GM12873 (cell line): ENCODE data around the gene MOCS1.
A peak's percentile ranks its signal among the peaks of the same experiment; 100 is the strongest.

Source experiments
- TF ChIP-seq, protein P1 (sequence below): IDR thresholded peaks from 2 replicates; pipeline ENCODE4 v1.5.1; 2012; ENCODE audit warnings: low read depth, mild to moderate bottlenecking, moderate library complexity, low read length, control low read depth; ENCODE audit not compliant: insufficient read depth; ENCODE audit errors: missing control alignments

Gene MOCS1

GRCh38 chr6:39870950-39871349 is 63.3 kb downstream of the MOCS1 start:
- TF ChIP-seq, protein P1, sequence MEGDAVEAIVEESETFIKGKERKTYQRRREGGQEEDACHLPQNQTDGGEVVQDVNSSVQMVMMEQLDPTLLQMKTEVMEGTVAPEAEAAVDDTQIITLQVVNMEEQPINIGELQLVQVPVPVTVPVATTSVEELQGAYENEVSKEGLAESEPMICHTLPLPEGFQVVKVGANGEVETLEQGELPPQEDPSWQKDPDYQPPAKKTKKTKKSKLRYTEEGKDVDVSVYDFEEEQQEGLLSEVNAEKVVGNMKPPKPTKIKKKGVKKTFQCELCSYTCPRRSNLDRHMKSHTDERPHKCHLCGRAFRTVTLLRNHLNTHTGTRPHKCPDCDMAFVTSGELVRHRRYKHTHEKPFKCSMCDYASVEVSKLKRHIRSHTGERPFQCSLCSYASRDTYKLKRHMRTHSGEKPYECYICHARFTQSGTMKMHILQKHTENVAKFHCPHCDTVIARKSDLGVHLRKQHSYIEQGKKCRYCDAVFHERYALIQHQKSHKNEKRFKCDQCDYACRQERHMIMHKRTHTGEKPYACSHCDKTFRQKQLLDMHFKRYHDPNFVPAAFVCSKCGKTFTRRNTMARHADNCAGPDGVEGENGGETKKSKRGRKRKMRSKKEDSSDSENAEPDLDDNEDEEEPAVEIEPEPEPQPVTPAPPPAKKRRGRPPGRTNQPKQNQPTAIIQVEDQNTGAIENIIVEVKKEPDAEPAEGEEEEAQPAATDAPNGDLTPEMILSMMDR, result peak; percentile 40

GRCh38 chr6:39867592-39867991 is 66.7 kb downstream of the MOCS1 start:
- TF ChIP-seq, protein P1, result peak; percentile 31

DNA sequence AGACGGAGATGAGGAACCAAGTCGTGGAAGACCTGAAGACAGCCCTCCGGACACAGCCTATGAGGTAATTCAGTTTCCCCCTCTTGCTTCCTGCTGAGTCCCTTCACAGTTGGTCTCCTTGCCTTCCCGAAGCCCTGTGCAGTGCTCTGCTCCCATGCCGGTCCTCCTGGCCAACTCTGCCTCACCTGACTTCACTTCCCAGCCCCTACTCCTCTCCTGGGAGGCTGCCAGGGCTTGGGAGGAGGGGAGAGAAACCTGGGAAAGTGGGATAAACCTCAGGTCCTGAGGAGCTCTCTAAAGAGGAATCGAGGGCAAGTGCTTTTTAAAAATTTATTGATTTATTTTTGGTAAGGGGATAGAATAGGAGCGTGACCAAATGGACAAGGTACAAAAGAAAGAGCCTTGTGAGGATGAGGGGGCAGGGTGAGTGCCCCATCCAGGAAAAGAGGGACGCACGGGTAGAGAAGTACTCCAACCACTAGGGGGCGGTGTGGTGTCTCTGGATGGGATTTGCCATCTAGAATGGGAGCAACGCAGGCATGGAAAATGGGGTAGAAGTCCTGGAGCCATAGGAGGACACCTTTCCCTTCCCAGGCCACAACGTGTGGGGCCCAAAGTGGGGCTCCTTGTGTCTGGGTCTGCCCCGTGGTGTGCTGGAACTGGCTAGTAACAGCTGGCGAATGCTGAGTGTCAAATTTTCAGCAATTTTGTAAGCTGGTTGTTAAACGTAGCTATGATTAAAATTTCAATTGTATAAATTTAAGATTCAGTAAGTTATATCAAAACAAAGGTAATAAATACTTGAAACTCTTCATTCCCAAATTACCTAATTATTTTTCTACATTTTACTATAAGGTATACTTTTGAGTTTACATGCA is 69.0 kb downstream of the MOCS1 start:
- TF ChIP-seq, protein P1, result peak; percentile 90

- TF ChIP-seq, protein P1, result no peak
Measured at GRCh38 chr6:39861663-39862062, 72.6 kb downstream of the MOCS1 start.

- TF ChIP-seq, protein P1, result no peak
Measured at GRCh38 chr6:39859025-39859424, 75.2 kb downstream of the MOCS1 start.

DNA sequence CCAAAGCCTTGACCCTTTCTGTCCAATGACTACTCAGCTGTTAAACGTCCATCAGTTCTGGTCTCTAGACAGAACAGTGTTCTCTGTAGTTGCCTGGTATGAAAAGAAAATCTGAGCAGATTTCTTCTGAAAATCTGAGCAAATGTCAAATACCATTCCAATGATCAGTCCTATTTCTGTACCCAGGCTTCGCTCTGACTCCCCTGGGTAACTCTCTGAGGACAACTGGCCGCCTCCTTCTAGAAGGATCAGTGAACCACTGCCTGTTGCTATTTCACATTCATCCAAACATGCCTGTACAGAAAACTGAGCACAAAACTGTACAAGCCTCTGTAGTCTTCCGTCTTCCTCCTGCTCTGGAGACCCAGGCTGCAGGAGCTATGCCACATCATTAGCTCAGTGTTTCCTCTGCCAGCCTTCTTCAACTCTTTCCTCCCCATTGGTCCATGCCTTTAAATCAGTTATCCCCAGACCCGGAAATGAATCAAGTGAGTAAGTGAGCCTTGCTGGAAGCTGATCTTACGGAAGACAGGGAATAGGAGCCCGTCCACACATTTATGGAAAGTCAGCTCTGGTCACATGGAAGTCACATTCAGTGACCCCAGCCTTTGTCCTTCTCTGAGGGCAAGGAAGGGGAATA is 78.8 kb downstream of the MOCS1 start:
- TF ChIP-seq, protein P1, result no peak
